HCT116 (cell line): Measurements from ENCODE around the gene ZNF521. TPM values are rescaled to one million over a fixed set of nuclear protein-coding genes. Genes with fewer than 3 reads are reported as not detected.

Source experiments
- ATAC-seq: fragments of 200-7000 bp; cut with Tn5 transposase; 2 replicates; pipeline ENCODE4 v1.9.1; 2020; ENCODE audit warnings: mild to moderate bottlenecking, moderate library complexity
- BruUV-seq: library from RNA; stranded (reverse); fragments of 400-500 nt; replicated peaks from 2 replicates; lab custom pipeline; 2021; lab: Mats Ljungman, UMichigan
- CTCF ChIA-PET: fragments of 300-600 bp; sonication (Branson Sonifier 250); formaldehyde crosslinking; loops from one replicate; lab custom pipeline; 2021; ENCODE audit warnings: antibody characterized with exemption; lab: Charles Lee
- POLR2A ChIA-PET: fragments of 300-600, 350-600 bp; sonication (Branson Sonifier 250); formaldehyde crosslinking; loops from one replicate; lab custom pipeline; 2021; ENCODE audit warnings: antibody characterized with exemption; lab: Charles Lee
- RAD21 ChIA-PET, 2 experiments: fragments of 300-600 bp; sonication (Branson Sonifier 250); formaldehyde crosslinking; loops; one replicate each; lab custom pipeline; 2023; ENCODE audit warnings: low total read pairs in 2 of 2; ENCODE audit not compliant: uncharacterized antibody in 2 of 2, unreplicated experiment in 2 of 2, low non-redundant PET in 1 of 2; lab: Charles Lee
- DNase-seq: peaks from one replicate; pipeline ENCODE4 v3.0.0-alpha.2; 2010; ENCODE audit warnings: low read depth, low spot score
- H2AFZ ChIP-seq: fragments of 200-600 bp; shearing (Covaris generic), sonication (generic); 2 replicates; pipeline ENCODE4 v1.6.1; 2017; ENCODE audit warnings: low read depth, mixed run types, mixed read lengths, antibody characterized with exemption, low read length; ENCODE audit not compliant: poor library complexity, severe bottlenecking
- H3K27ac ChIP-seq: 2 replicates; pipeline ENCODE4 v1.5.1; 2012; ENCODE audit warnings: low read depth, low read length
- H3K27me3 ChIP-seq: fragments of 200-600 bp; sonication (generic); 2 replicates; pipeline ENCODE4 v1.6.1; 2016; ENCODE audit warnings: mixed run types, low read length, mixed read lengths; ENCODE audit not compliant: insufficient read depth
- H3K36me3 ChIP-seq, 2 experiments: fragments of 200-500 bp in 1 of 2; fragments of 200-600 bp in 1 of 2; sonication (Bioruptor generic) in 1 of 2; sonication (generic) in 1 of 2; 2 replicates each; pipeline versions ENCODE4 v1.5.1 to v1.6.1; 2014 to 2016; ENCODE audit warnings: low read length in 2 of 2, inconsistent platforms in 1 of 2, mixed read lengths in 1 of 2, mixed run types in 1 of 2; ENCODE audit not compliant: insufficient read depth in 2 of 2, control insufficient read depth in 1 of 2
- H3K4me1 ChIP-seq, 2 experiments: fragments of 200-600 bp in 1 of 2; sonication (generic) in 1 of 2; 2 replicates each; pipeline versions ENCODE4 v1.5.1 to v1.6.1; 2012 to 2017; ENCODE audit warnings: low read length in 2 of 2, inconsistent platforms in 1 of 2, mild to moderate bottlenecking in 1 of 2, mixed read lengths in 1 of 2, mixed run types in 1 of 2, moderate library complexity in 1 of 2; ENCODE audit not compliant: insufficient read depth in 2 of 2, control insufficient read depth in 1 of 2
- H3K4me2 ChIP-seq: fragments of 200-600 bp; sonication (generic); 2 replicates; pipeline ENCODE4 v1.6.1; 2017; ENCODE audit warnings: mixed run types, low read length, mixed read lengths
- H3K4me3 ChIP-seq, 2 experiments: fragments of 200-600 bp in 1 of 2; sonication (generic) in 1 of 2; replicated peaks in 1 of 2; 2 replicates each; pipeline ENCODE4 v1.5.1; 2011 to 2016; ENCODE audit warnings: low read length in 2 of 2, control low read depth in 1 of 2, low read depth in 1 of 2, mild to moderate bottlenecking in 1 of 2, mixed read lengths in 1 of 2, mixed run types in 1 of 2
- H3K79me2 ChIP-seq: fragments of 200-600 bp; sonication (generic); 2 replicates; pipeline ENCODE4 v1.6.1; 2017; ENCODE audit warnings: mild to moderate bottlenecking, mixed run types, low read length, moderate library complexity, mixed read lengths; ENCODE audit not compliant: insufficient read depth
- H3K9ac ChIP-seq: fragments of 200-600 bp; sonication (generic); 2 replicates; pipeline ENCODE4 v1.6.1; 2016; ENCODE audit warnings: low read length, mixed read lengths
- H3K9me2 ChIP-seq: fragments of 200-600 bp; sonication (generic), shearing (Covaris generic); 2 replicates; pipeline ENCODE4 v1.6.1; 2017; ENCODE audit warnings: mixed run types, mild to moderate bottlenecking, moderate library complexity; ENCODE audit not compliant: insufficient read depth
- H3K9me3 ChIP-seq, 2 experiments: fragments of 200-500 bp in 1 of 2; fragments of 200-600 bp in 1 of 2; sonication (Bioruptor generic) in 1 of 2; sonication (generic) in 1 of 2; 2 replicates each; pipeline ENCODE4 v1.6.1; 2014 to 2017; ENCODE audit warnings: low read length in 2 of 2, mixed read lengths in 2 of 2, inconsistent platforms in 1 of 2, low read depth in 1 of 2, mild to moderate bottlenecking in 1 of 2, mixed run types in 1 of 2, moderate library complexity in 1 of 2; ENCODE audit not compliant: control insufficient read depth in 1 of 2, insufficient read depth in 1 of 2
- H4K20me1 ChIP-seq: fragments of 200-600 bp; sonication (generic), shearing (Covaris generic); 2 replicates; pipeline ENCODE4 v1.6.1; 2017; ENCODE audit warnings: mixed run types, mild to moderate bottlenecking, moderate library complexity; ENCODE audit not compliant: insufficient read depth
- CBX3 ChIP-seq: IDR thresholded peaks from 2 replicates; pipeline ENCODE4 v1.6.1; 2012; ENCODE audit warnings: low read depth
- CEBPB ChIP-seq: IDR thresholded peaks from 2 replicates; pipeline ENCODE4 v1.6.1; 2012; ENCODE audit warnings: low read depth
- EZH2phosphoT487 ChIP-seq: fragments of 200-600 bp; IDR thresholded peaks from 2 replicates; pipeline ENCODE4 v1.6.1; 2018; ENCODE audit warnings: antibody characterized with exemption, borderline replicate concordance
- FOSL1 ChIP-seq: IDR thresholded peaks from 2 replicates; pipeline ENCODE4 v1.6.1; 2012; ENCODE audit warnings: low read depth
- MAX ChIP-seq: IDR thresholded peaks from 2 replicates; pipeline ENCODE4 v1.6.1; 2012
- POLR2A ChIP-seq: IDR thresholded peaks from 2 replicates; pipeline ENCODE4 v1.7.0; 2011; ENCODE audit warnings: borderline replicate concordance; ENCODE audit not compliant: insufficient read depth, insufficient read length; ENCODE audit errors: extremely low read depth
- RAD21 ChIP-seq: IDR thresholded peaks from 2 replicates; pipeline ENCODE4 v1.6.1; 2012; ENCODE audit warnings: low read depth, mild to moderate bottlenecking
- REST ChIP-seq: IDR thresholded peaks from 2 replicates; pipeline ENCODE4 v1.6.1; 2012; ENCODE audit warnings: low read depth
- SIN3A ChIP-seq: IDR thresholded peaks from 2 replicates; pipeline ENCODE4 v1.6.1; 2012; ENCODE audit warnings: low read depth
- SRF ChIP-seq: IDR thresholded peaks from 2 replicates; pipeline ENCODE4 v1.6.1; 2012; ENCODE audit warnings: low read depth
- TCF7L2 ChIP-seq: IDR thresholded peaks from 2 replicates; pipeline ENCODE4 v1.7.0; 2011; ENCODE audit warnings: borderline replicate concordance, inconsistent platforms; ENCODE audit not compliant: insufficient read depth, insufficient read length; ENCODE audit errors: extremely low read depth
- ZFX ChIP-seq: fragments of 450-650 bp; IDR thresholded peaks from 2 replicates; pipeline ENCODE4 v1.6.1; 2017
- intact Hi-C: fragments of 100-400 bp; cut with micrococcal nuclease; formaldehyde crosslinking; loops from 2 replicates; pipeline ENCODE4 v1.10.0; 2022
- total RNA-seq: library from RNA; stranded (reverse); gene quantifications from one replicate; pipeline ENCODE4 v1.2.1, GENCODE V29; 2021; ENCODE audit not compliant: unreplicated experiment
- TF ChIP-seq, protein P1 (sequence below): IDR thresholded peaks from 2 replicates; pipeline ENCODE4 v1.6.1; 2011; ENCODE audit warnings: mild to moderate bottlenecking, low read length, moderate library complexity; ENCODE audit not compliant: insufficient replicate concordance; ENCODE audit errors: extremely low read depth
- TF ChIP-seq, protein P2 (sequence below): IDR thresholded peaks from 2 replicates; pipeline ENCODE4 v1.6.1; 2012

Gene ZNF521
- total RNA-seq, 1 experiment from 2014 or later = 0.10 TPM

- TF ChIP-seq SIN3A = no peak
These were observed 98.8 kb downstream of the ZNF521 start (continued) for GRCh38 chr18:25253136-25253535.

DNA sequence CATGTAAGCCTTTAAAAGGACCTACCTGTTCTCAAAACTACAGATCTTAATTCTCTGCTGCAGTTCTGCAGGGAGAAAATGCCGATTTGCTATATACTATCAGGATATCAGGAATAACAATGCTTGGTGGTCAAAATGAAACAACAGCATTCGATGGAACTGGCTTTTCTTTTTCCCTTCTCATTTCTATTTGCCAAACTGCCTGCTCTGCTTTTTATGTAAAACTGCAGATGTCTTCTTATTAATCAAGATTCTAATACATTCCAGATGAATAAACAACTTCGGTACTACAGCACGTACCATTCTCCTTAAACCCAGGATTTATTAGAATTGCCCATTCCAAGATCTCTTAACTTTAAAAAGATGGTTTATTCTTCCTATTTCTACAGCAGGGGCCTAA is 100.9 kb downstream of the ZNF521 start:
- H3K9ac ChIP-seq = no peak overlapping the region
- H3K27me3 ChIP-seq = 0 out of 2 replicates have a peak, but pooled peaks cover 8% of the 10 kb centered on the region
- no peak overlapping the region for H3K27ac ChIP-seq
- H3K36me3 ChIP-seq = no peaks in the 10 kb centered on the region
- no peak overlapping the region for H3K4me2 ChIP-seq
- ATAC-seq (no peak), DNase-seq (no peak)
- no peaks in the 10 kb centered on the region for H3K79me2 ChIP-seq
- TF ChIP-seq POLR2A (no peak), CEBPB (no peak), FOSL1 (no peak), RAD21 (no peak), SRF (no peak), TCF7L2 (no peak), ZFX (no peak), REST (no peak), EZH2phosphoT487 (no peak), MAX (no peak), CBX3 (no peak), SIN3A (no peak)
- TF ChIP-seq, protein P1, sequence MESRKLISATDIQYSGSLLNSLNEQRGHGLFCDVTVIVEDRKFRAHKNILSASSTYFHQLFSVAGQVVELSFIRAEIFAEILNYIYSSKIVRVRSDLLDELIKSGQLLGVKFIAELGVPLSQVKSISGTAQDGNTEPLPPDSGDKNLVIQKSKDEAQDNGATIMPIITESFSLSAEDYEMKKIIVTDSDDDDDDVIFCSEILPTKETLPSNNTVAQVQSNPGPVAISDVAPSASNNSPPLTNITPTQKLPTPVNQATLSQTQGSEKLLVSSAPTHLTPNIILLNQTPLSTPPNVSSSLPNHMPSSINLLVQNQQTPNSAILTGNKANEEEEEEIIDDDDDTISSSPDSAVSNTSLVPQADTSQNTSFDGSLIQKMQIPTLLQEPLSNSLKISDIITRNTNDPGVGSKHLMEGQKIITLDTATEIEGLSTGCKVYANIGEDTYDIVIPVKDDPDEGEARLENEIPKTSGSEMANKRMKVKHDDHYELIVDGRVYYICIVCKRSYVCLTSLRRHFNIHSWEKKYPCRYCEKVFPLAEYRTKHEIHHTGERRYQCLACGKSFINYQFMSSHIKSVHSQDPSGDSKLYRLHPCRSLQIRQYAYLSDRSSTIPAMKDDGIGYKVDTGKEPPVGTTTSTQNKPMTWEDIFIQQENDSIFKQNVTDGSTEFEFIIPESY = no peak
- TF ChIP-seq, protein P2, sequence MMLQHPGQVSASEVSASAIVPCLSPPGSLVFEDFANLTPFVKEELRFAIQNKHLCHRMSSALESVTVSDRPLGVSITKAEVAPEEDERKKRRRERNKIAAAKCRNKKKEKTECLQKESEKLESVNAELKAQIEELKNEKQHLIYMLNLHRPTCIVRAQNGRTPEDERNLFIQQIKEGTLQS = no peak
- no peaks in the 10 kb centered on the region for H3K9me2 ChIP-seq
- no peaks in the 10 kb centered on the region for H4K20me1 ChIP-seq
- H3K4me1 ChIP-seq = no peaks in the 10 kb centered on the region
- CTCF ChIA-PET = no interaction called here
- intact Hi-C loops = no loop called here
- POLR2A ChIA-PET = no interaction called here
- H3K4me3 ChIP-seq = no peak overlapping the region
- BruUV-seq = no TSS peak
- RAD21 ChIA-PET = no interaction called here
- H3K9me3 ChIP-seq = no peaks in the 10 kb centered on the region
- no peak overlapping the region for H2AFZ ChIP-seq
